Adrenal gland (tissue), 12 donors: ENCODE data around the gene GRIFIN. TPM values are rescaled to one million over a fixed set of nuclear protein-coding genes. Genes with fewer than 3 reads are reported as not detected.

Experiments used
- DNase-seq, 7 donors: peaks; one replicate each; pipeline ENCODE4 v3.0.0-alpha.2; 2019 to 2020
- H3K27ac ChIP-seq, 5 donors: fragments of 200-600 bp; sonication (generic) in 4 of 5; 1 replicate in 3 of 5; 2 replicates in 2 of 5; pipeline versions ENCODE4 v1.5.1 to v1.8.0; 2016 to 2020; ENCODE audit warnings: mild to moderate bottlenecking in 1 of 5
- H3K27me3 ChIP-seq: fragments of 200-600 bp; 2 replicates; pipeline ENCODE4 v1.8.0; 2021
- H3K36me3 ChIP-seq, 2 donors: fragments of 200-600 bp; replicated peaks in 1 of 2; 1 replicate in 1 of 2; 2 replicates in 1 of 2; pipeline versions ENCODE4 v1.5.1 to v1.8.0; 2018 to 2022
- H3K4me1 ChIP-seq, 2 donors: fragments of 200-600 bp; replicated peaks in 1 of 2; 1 replicate in 1 of 2; 2 replicates in 1 of 2; pipeline versions ENCODE4 v1.5.1 to v1.8.0; 2018 to 2021
- H3K4me3 ChIP-seq, 4 donors: fragments of 200-600 bp; sonication (generic) in 3 of 4; one replicate each; pipeline ENCODE4 v1.5.1; 2016 to 2018
- H3K9me3 ChIP-seq, 3 donors: fragments of 200-600 bp; sonication (generic) in 1 of 3; replicated peaks in 1 of 3; 1 replicate in 2 of 3; 2 replicates in 1 of 3; pipeline versions ENCODE4 v1.5.1 to v1.8.0; 2016 to 2021
- CTCF ChIP-seq, 6 experiments: fragments of 450-650 bp in 4 of 6; fragments of 200-600 bp in 2 of 6; sonication (generic) in 1 of 6; IDR thresholded peaks; 1 replicate in 5 of 6; 2 replicates in 1 of 6; pipeline versions ENCODE4 v1.5.1 to v1.8.0; 2016 to 2021; ENCODE audit warnings: antibody characterized with exemption in 6 of 6, mild to moderate bottlenecking in 2 of 6, moderate library complexity in 1 of 6
- POLR2A ChIP-seq, 2 donors: fragments of 450-650 bp; IDR thresholded peaks; one replicate each; pipeline ENCODE4 v1.6.1; 2017; ENCODE audit warnings: antibody characterized with exemption in 2 of 2, mild to moderate bottlenecking in 2 of 2, moderate library complexity in 1 of 2
- WGBS, 4 donors: extraction: QIAGEN DNeasy Blood & Tissue Kit in 2 of 4; methylation state at CpG; one replicate each; pipeline versions ENCODE4 v1.1.5 to v1.1.7; 2013 to 2017; 5-methylcytosine and 5-hydroxymethylcytosine counted together
- intact Hi-C, 2 donors: fragments of 100-400 bp; cut with DNase I; formaldehyde crosslinking; loops; one replicate each; pipeline versions ENCODE4 v1.14.1 to v1.15.0; 2022 to 2023
- polyA plus RNA-seq, 3 donors: library from polyadenylated mRNA; stranded (reverse); fragments of 200-250 nt in 2 of 3; fragments of 350-450 nt in 1 of 3; fragmentation: Illumina TruSeq in 1 of 3; extraction: RNeasy Lipid Tissue Mini Kit (QIAGEN cat#74804) in 1 of 3; gene quantifications; one replicate each; pipeline ENCODE4 v1.2.3, GENCODE V29; 2013 to 2014
- total RNA-seq, 9 donors: library from RNA; depleted of rRNA in 4 of 9; stranded (reverse); fragments of >200 nt in 4 of 9; fragments of 120-200 nt in 1 of 9; fragmentation: NEBNext Ultra II Directional in 1 of 9; extraction: Animal tissue kit (Norgen Biotek cat#: 25700) in 1 of 9; gene quantifications; one replicate each; pipeline versions ENCODE4 v1.1.0 to v1.2.4, GENCODE V29; 2013 to 2023
- donor health status: healthy with polysubstance abuse.
- donor health status: Bipolar disorder and iron deficiency.
- donor health status: DM: yes; HTN: yes; CAD: no.
- donor health status: DM: no; HTN: no; CAD: no.
- donor health status: DM: no; HTN: no; CAD: no.
- donor health status: DM: yes; HTN: yes; CAD: no.

The GRIFIN gene
- total and polyA plus RNA-seq, 12 donors = not detected

- Histone ChIP-seq H3K4me3 (no peak overlapping the region), H3K36me3 (no peaks in the 10 kb centered on the region), H3K9me3 (no peaks in the 10 kb centered on the region), H3K27me3 (no peaks in the 10 kb centered on the region), H3K27ac (no peak overlapping the region), H3K4me1 (no peaks in the 10 kb centered on the region)
- no peak for DNase-seq
- intact Hi-C loops = no loop called here
- TF ChIP-seq POLR2A (IDR thresholded peaks at IDR 0.05) (no peak), CTCF (IDR thresholded peaks at IDR 0.05) (no peak)
- 70 to 97% (median 90%) methylated on average over 2 to 3 of the region's 3 CpGs for WGBS, 4 donors
Measured at GRCh38 chr7:2444476-2444875, 31.7 kb downstream of the GRIFIN start.

GRCh38 chr7:2443491-2443890, 32.7 kb downstream of the GRIFIN start:
- Histone ChIP-seq H3K4me3 (no peak overlapping the region), H3K36me3 (no peaks in the 10 kb centered on the region), H3K4me1 (no peaks in the 10 kb centered on the region), H3K9me3 (no peaks in the 10 kb centered on the region), H3K27ac (no peak overlapping the region), H3K27me3 (no peaks in the 10 kb centered on the region)
- no peak for DNase-seq
- intact Hi-C loops = no loop called here
- TF ChIP-seq CTCF (IDR thresholded peaks at IDR 0.05) (no peak), POLR2A (IDR thresholded peaks at IDR 0.05) (no peak)
- 92 to 98% (median 97%) methylated on average over 9 of the region's 9 CpGs for WGBS, 4 donors

DNA sequence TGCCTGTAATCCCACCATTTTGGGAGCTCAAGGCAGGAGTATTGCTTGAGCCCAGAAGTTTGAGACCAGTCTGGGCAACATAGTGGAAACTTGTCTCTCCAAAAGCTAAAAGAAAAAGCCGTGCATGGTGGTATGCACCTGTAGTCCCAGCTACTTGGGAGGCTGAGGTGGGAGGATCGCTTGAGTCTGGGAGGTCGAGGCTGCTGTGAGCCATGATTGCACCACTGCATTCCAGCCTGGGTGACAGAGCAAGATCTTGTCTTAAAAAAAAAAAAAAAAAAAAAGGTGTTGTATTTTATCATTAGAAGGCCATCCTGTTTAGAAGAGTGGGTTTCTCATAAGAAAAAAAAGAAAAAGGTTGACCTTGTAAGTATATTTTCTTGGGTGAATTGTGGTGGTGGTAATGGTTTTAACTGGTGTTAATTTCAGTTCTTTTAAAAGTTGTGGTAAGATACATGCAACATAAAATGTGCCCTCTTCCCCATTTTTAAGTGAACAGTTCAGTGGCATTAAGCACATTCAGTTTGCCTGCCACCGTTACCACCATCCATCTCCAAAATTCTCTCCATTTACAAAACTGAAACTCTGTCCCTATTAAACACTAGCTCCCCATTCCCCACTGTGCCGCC, 34.7 kb downstream of the GRIFIN start:
- TF ChIP-seq POLR2A (IDR thresholded peaks at IDR 0.05) (no peak), CTCF (IDR thresholded peaks at IDR 0.05) (no peak)
- Histone ChIP-seq H3K4me1 (no peaks in the 10 kb centered on the region), H3K36me3 (no peaks in the 10 kb centered on the region), H3K27ac (no peak overlapping the region), H3K4me3 (no peak overlapping the region), H3K27me3 (no peaks in the 10 kb centered on the region), H3K9me3 (no peaks in the 10 kb centered on the region)
- no peak for DNase-seq
- 86 to 92% (median 91%) methylated on average over 5 of the region's 5 CpGs for WGBS, 4 donors
- intact Hi-C loops = no loop called here

GRCh38 chr7:2440608-2441245, 35.5 kb downstream of the GRIFIN start:
- no peaks in the 10 kb centered on the region for H3K4me1 ChIP-seq
- H3K36me3 ChIP-seq = no peaks in the 10 kb centered on the region
- no peak overlapping the region for H3K27ac ChIP-seq
- intact Hi-C loops = no loop called here
- TF ChIP-seq POLR2A (IDR thresholded peaks at IDR 0.05) (no peak), CTCF (IDR thresholded peaks at IDR 0.05) (no peak)
- 75 to 81% (median 79%) methylated on average over 21 of the region's 21 CpGs for WGBS, 4 donors
- DNase-seq = no peak
- no peaks in the 10 kb centered on the region for H3K9me3 ChIP-seq
- H3K27me3 ChIP-seq = no peaks in the 10 kb centered on the region
- H3K4me3 ChIP-seq = no peak overlapping the region
